ENCODE results near the gene QSOX1.

The QSOX1 gene

DNA sequence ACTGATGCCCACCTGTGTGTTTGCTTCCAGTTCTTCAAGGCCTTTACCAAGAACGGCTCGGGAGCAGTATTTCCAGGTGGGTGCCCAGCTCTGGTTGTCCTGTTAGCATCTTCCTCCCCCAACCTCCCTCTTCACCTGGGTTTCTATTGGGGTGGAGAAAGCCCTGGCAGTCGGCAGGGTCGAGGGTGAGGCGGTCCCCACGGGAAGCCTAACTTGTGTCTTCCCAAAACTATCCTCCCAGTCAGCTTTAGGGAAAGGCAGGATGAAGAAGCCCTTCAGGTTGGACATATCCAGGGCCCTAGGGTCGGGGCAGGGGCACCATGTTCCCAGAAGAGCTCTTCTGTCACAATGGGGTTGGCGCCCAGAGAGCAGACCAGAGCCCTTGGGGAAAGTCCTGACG is 20.6 kb downstream of the QSOX1 start:
- TF ChIP-seq, protein P1, sequence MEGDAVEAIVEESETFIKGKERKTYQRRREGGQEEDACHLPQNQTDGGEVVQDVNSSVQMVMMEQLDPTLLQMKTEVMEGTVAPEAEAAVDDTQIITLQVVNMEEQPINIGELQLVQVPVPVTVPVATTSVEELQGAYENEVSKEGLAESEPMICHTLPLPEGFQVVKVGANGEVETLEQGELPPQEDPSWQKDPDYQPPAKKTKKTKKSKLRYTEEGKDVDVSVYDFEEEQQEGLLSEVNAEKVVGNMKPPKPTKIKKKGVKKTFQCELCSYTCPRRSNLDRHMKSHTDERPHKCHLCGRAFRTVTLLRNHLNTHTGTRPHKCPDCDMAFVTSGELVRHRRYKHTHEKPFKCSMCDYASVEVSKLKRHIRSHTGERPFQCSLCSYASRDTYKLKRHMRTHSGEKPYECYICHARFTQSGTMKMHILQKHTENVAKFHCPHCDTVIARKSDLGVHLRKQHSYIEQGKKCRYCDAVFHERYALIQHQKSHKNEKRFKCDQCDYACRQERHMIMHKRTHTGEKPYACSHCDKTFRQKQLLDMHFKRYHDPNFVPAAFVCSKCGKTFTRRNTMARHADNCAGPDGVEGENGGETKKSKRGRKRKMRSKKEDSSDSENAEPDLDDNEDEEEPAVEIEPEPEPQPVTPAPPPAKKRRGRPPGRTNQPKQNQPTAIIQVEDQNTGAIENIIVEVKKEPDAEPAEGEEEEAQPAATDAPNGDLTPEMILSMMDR (IDR thresholded peaks at IDR 0.05; ENCODE audit: low read length, missing control alignments), result no peak
- DNase-seq (ENCODE audit: low read depth), result no peak
- no peak overlapping the region for H3K4me3 ChIP-seq (replicated peaks; ENCODE audit: low read depth, low read length)

GRCh38 chr1:180175806-180176205 is 21.1 kb downstream of the QSOX1 start:
- TF ChIP-seq, protein P1 (IDR thresholded peaks at IDR 0.05; ENCODE audit: low read length, missing control alignments), result no peak
- H3K4me3 ChIP-seq (replicated peaks; ENCODE audit: low read depth, low read length), result no peak overlapping the region
- no peak for DNase-seq (ENCODE audit: low read depth)

DNA sequence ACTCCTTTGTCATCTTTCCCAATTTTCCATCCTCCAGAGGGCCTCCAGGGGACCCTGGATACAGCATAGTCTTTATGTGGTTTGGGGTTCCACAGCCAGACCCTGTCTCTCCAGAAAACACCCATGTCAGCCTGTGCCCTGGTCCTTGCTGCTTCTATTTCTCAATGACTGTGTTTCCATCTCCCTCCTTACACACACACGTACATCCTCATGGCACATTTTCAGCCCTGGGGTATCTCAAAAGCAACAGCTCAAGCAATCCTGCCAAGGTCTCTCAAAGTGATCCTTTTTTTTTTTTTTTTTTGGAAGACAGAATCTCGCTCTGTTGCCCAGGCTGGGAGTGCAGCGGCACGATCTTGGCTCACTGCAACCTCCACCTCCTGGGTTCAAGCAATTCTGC is 22.3 kb downstream of the QSOX1 start:
- H3K4me3 ChIP-seq (replicated peaks; ENCODE audit: low read depth, low read length), result no peak overlapping the region
- TF ChIP-seq, protein P1 (IDR thresholded peaks at IDR 0.05; ENCODE audit: low read length, missing control alignments), result no peak
- DNase-seq (ENCODE audit: low read depth), result no peak

- H3K4me3 ChIP-seq (replicated peaks; ENCODE audit: low read depth, low read length), result no peak overlapping the region
- DNase-seq (ENCODE audit: low read depth), result no peak
- TF ChIP-seq, protein P1 (IDR thresholded peaks at IDR 0.05; ENCODE audit: low read length, missing control alignments), result no peak
These were observed 23.3 kb downstream of the QSOX1 start for GRCh38 chr1:180177931-180178330.

GRCh38 chr1:180178511-180179161 is 24.0 kb downstream of the QSOX1 start:
- no peak overlapping the region for H3K4me3 ChIP-seq (replicated peaks; ENCODE audit: low read depth, low read length)
- TF ChIP-seq, protein P1 (IDR thresholded peaks at IDR 0.05; ENCODE audit: low read length, missing control alignments), result peak; percentile 99
- peak; percentile 72 for DNase-seq (ENCODE audit: low read depth)

DNA sequence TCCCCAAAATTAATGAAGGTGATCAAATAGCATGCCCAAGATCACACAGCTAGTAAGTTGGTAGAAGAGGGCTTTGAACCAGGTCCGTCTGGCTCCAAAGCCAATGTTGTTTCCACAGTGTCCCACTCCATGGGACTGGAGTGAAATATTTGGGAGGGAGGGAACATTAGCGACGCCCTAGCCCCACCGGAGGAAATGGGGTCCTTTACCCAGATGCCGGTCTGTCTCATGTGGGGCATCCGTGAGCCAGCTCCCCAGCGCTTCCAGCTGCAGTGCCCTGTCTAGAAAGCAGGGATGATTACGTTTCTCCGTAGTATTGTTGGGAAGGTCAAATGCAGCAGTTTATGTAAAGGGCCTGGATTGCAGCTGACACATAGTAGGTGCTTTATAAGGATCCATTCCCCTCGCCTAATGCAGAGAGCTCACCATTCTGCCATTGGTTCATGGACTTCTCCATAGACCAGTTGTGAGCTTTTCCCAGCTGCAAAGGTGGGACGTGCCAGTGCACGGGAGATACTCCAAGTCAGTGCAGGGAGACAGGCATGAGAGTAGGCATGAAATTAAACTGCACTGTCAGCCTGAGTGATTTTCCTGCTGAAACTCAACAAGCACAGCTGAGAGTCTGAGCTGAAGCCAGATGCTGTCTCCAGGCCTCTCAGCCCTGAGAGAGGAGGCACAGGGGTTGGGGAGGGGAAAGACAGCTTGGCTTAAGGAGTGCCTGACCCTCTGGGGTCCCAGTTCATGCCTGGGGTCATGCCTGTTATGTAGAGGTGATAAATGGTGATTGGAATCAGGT is 24.7 kb downstream of the QSOX1 start:
- no peak for DNase-seq (ENCODE audit: low read depth)
- TF ChIP-seq, protein P1 (IDR thresholded peaks at IDR 0.05; ENCODE audit: low read length, missing control alignments), result no peak
- no peak overlapping the region for H3K4me3 ChIP-seq (replicated peaks; ENCODE audit: low read depth, low read length)

Measured in fibroblast of pulmonary artery (primary cell).